Left colon (tissue), 2 donors: ENCODE measurements around the gene RPL31. TPM values are rescaled to one million over a fixed set of nuclear protein-coding genes. Genes with fewer than 3 reads are reported as not detected.

ENCODE experiments used
- ATAC-seq: fragments of 200-7000 bp; cut with Tn5 transposase; one replicate; pipeline ENCODE4 v1.9.1; 2020; ENCODE audit warnings: mild to moderate bottlenecking, moderate library complexity
- DNase-seq, 2 donors: peaks; one replicate each; pipeline ENCODE4 v3.0.0-alpha.2; 2020
- intact Hi-C, 2 donors: fragments of 100-400 bp; cut with DNase I in 1 of 2; cut with micrococcal nuclease in 1 of 2; formaldehyde crosslinking; loops; one replicate each; pipeline versions ENCODE4 v1.11.2 to v1.14.0; 2022; cut with DNase I, micrococcal nuclease
- total RNA-seq, 2 donors: library from RNA; stranded (reverse); fragmentation: NEBNext Ultra II Directional; extraction: Animal tissue kit (Norgen Biotek cat#: 25700); gene quantifications; one replicate each; pipeline ENCODE4 v1.2.1, GENCODE V29; 2021
- donor health status: DM: no; HTN: no; CAD: no.
- donor health status: DM: yes; HTN: yes; CAD: no.

Gene RPL31
- total RNA-seq, 2 donors from 2014 or later = 1,084 to 1,104 TPM

DNA sequence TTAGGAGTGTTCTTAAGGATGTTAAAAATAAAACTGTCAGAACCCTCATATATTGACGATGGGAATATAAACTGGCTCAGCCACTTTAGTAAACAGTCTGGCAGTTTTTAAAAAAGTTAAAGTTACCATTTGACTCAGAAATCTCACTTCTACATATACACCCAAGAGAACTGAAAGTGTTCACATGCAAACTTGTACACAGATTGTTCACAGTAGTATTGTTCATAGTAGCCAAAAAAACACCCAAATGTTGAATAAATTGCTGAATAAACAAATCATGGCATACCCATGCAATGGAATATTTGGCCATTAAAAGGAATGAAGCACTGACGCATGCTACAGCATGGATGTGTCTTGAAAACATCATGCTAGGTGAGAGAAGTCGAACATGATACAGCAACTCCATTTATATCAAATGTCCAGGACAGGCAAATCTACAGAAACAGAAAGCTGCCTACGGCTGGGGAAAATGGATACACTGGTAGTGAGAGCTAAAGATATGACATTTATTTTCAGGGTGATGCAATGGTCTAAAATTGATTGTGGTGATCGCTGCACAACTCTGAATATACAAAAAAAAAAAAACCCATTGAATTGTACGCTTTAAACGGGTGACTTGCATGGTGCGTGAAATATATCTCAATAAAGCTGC lies 10.1 kb downstream of the RPL31 start:
- peak; percentile 3 for ATAC-seq
- intact Hi-C loops = loop anchor here in 1 of 2 donors (5.0 kb wide), 2 partner anchors 140 to 195 kb away; partner anchors contain the start of gene TBC1D8
- DNase-seq = no peak

DNA sequence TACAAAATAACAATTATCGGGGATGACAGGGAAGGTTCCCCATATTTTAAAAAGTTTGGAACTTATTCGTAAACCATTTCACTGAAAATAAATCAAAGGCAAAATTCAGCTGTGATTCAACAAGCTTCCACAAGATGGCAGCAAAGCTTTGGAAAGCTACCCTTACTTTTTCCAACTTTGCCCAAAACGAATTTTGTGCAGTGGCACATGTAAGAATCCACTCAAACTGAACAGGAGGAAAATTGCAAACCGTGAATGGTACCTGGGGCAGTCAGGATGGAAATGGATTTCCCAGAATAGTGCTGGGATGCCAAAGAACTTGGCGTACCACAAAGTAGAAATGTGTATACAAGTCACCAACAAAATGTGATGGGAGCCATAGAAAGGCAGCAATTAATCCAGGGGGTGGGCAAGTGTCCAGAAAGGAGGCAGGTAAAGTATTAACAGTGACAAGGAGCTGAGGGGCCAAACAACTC lies 10.7 kb downstream of the RPL31 start:
- peak; percentile 24 for ATAC-seq
- no peak for DNase-seq
- intact Hi-C loops = loop anchor here in 1 of 2 donors (5.0 kb wide), 2 partner anchors 140 to 195 kb away; partner anchors contain the start of gene TBC1D8

DNA sequence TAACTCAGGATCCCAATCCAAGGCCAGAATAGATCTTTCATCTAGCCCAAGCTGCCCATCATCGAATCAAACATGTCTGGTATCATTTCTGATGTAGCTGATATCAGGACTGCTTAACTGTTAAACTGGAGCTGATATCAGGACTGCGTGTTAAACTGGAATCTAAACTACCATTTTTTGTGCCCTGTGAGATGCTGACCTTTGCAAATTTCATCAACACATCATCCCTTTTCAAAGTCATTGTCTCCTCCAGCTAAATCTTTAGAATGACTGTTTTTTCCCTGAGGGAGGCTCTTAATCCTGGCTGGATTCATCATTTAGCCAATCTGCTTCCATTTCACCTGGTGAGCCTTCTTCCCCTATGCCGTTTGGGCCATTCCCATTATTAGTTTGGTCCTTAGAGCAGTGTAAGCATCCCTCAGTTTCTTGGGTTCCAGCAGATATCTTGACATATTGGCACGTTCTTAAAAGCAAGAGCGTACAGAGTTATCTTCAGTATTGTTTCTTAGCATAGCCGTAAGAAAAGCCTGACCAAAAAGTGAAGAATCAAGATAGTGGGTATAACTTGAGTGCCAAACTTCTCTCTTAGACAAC lies 12.3 kb downstream of the RPL31 start:
- no peak for ATAC-seq
- intact Hi-C loops = loop anchor here in 1 of 2 donors (5.0 kb wide), 2 partner anchors 138 to 193 kb away; partner anchors contain the start of gene TBC1D8

GRCh38 chr2:101017371-101017770 lies 15.3 kb downstream of the RPL31 start:
- DNase-seq (no peak), ATAC-seq (no peak)
- intact Hi-C loops = no loop called here

More for the DNA sequence above, 12.3 kb downstream of the RPL31 start:
- DNase-seq = no peak

- intact Hi-C loops = no loop called here
- DNase-seq = peak in 1 of 2 donors; percentile 32
- ATAC-seq = peak; percentile 31
These were observed 16.8 kb downstream of the RPL31 start for GRCh38 chr2:101018934-101019333.

DNA sequence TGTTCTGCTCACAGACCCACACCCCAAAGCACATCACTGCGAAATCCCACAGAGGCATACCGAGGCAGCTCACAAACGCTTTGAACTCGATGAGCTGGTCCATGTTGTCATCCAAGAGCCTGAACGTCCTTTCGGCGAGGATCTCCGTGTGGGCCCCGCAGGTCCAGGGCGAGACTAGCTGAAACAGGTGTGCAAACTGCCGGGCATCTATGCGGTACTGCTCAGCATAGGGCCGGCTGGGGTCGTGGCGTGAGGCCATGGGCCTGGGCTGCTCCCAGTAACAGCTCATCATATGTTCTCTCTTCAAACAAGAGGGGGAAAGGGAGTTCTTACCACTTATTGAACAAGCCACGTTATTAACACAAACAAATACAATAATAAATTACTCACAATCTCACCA lies 20.1 kb downstream of the RPL31 start:
- ATAC-seq (no peak), DNase-seq (no peak)
- intact Hi-C loops = no loop called here

DNA sequence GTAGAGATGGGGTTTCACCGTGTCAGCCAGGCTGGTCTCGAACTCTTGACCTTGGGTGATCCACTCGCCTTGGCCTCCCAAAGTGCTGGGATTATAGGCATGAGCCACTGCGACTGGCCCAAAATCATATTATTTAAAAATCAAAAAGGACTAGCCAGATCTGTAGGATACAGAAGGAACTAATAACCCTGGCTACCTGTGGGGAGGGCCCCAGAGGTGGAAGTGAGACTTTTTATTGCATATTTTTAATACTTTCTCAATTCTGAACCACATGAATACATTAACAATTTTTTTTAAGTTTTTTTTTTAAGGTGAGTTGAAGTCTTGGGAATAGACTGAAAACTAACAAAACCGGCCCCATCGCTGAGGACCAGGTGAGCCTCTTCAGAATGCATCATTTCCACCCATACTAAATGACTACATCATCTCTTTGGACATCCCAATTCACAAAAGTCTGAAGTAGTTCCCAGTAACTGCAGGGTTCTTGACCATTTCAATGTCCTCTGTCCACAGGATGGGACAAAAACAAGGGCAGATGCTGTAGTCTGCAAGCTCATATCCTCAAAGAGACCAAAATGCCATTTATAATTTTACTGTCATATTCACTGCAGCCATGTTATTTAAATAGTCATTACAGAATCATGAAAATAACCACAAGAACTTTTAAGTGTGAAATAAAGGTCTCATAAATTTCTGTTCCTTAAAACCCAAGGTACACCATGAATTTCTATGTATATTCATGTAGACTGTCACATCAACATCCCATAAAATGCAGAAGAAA lies 21.4 kb downstream of the RPL31 start:
- DNase-seq (no peak), ATAC-seq (no peak)
- intact Hi-C loops = no loop called here

- ATAC-seq (no peak), DNase-seq (no peak)
These were observed 23.5 kb downstream of the RPL31 start for GRCh38 chr2:101025561-101025960.

DNA sequence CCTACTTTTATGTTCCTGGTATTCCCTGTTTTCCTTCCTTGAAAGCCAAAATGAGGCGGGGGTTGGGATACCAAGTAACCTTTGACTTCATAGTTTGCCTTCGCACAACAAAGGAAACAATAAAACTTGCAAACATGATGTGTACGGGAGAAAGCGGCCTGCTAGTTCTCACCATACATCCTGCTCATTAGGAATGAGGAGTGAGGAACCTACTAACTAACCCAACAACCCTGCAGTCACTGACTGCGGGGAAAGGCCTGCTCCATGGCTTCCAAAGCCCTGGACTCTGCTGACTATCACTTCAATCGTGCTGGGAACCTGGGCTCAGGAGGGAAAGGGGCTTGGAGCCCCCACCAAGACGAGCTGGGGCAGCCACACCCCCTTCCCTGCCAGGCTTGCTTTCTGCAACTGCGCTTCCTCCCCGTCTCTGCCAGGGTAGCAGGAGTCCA lies 24.2 kb downstream of the RPL31 start:
- ATAC-seq (peak; percentile 83), DNase-seq (peak; percentile 36 to 55)
- intact Hi-C loops = no loop called here

More at GRCh38 chr2:101025561-101025960, 23.5 kb downstream of the RPL31 start:
- intact Hi-C loops = no loop called here

- intact Hi-C loops = no loop called here
- ATAC-seq (no peak), DNase-seq (no peak)
These were observed 24.9 kb downstream of the RPL31 start for GRCh38 chr2:101026923-101027469.

GRCh38 chr2:101027852-101028251 lies 25.8 kb downstream of the RPL31 start:
- no peak for ATAC-seq
- no peak for DNase-seq
- intact Hi-C loops = no loop called here

- intact Hi-C loops = no loop called here
- DNase-seq = no peak
- ATAC-seq = no peak
These were observed 28.9 kb downstream of the RPL31 start for GRCh38 chr2:101030866-101031554.

- ATAC-seq (no peak), DNase-seq (no peak)
- intact Hi-C loops = no loop called here
These were observed 30.1 kb downstream of the RPL31 start for GRCh38 chr2:101032084-101032776.

- peak; percentile 35 for ATAC-seq
- DNase-seq = no peak
- intact Hi-C loops = no loop called here
These were observed 34.5 kb downstream of the RPL31 start for GRCh38 chr2:101036562-101036961.

DNA sequence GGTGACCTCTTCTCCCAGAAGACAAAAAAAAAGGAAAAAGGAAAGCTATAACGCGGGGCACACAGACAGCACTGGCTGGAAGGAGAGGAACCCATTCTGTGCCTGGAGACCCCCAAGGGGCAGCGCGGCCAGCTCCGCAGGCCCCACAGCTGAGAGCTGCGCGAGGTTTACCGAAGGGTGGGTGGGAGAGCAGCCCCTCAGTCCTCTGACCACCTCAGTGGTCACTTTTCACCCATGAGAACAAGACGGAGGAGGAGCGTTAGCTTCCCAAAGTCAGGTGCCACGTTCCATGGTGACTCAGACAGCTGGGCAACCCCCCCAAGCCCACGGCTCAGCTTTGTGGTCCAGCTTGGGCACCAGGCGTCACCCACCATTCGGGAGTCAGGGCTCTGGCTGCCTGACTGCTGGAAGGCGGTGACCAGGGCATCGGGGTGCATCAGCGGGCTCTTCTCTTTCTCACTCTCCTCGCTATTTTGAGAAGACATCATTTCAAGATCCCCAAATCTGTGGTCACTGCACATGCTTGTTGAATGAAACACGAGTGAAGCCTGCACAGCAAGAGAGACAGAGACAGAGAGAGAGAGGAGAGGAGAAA lies 35.2 kb downstream of the RPL31 start:
- no peak for ATAC-seq
- intact Hi-C loops = no loop called here
- no peak for DNase-seq

DNA sequence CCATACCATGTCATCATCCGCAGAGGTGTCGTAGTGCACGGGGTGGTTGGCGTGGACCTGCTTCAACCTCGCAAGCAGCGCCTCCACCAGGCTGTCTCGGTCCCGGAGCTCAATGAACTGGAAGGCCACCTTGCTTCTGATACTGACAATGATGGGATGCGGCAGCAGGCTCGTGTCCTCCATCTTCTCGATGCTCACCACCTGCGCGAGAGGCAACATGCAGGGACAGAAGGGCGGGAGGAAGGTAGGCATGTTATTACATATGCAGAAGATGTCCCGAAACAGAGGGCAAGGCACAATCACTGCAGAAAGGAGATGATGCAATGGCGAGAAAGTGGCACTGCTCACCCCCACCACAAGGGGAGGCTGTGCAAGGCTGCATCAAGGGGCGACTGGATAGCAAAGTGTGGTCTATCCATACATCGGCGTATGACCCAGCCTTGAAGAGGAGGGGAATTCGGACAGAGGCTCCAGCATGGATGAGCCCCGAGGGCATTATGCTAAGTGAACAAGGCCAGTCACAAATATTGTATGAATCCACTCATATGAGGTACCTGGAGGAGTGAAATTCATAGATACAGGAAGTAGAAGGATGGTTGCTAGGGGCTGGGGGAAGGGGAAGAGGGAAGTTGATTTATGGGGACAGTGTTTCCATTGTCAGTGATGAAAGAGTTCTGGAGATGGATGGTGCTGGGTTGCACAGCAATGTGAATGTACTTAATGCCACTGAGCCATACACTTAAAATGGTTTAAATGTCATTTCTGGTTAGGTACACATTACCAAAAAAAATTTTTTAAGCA lies 36.6 kb downstream of the RPL31 start:
- intact Hi-C loops = no loop called here
- DNase-seq (no peak), ATAC-seq (peak; percentile 65)

DNA sequence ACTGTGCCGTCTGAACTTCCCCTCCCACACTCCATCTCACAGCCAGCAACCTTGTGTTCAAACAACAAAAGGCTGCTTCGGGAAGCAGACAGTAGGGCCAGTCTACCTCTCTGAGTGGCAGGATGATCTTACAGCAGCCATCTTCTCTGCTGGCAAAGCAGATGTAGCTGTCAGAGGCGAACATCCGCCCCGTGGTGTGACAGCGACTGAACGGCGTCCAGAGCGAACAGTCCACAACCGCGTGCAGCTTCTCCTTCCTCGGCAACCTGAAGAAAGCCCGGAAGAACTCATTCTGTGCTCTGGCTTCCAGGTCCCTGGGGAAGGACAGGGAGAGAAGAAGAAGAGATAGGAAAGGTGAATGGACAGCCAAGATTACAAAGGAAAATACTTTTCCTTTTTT lies 38.0 kb downstream of the RPL31 start:
- intact Hi-C loops = no loop called here
- ATAC-seq = no peak
- no peak for DNase-seq
